SK-N-SH treated with all-trans-retinoic acid at 6 μM for 48 hours (cell line): Measurements from ENCODE around the gene USP33.

Source experiments
- BACH2 ChIP-seq: fragments of 250-450 bp; sonication (Bioruptor Pico); IDR thresholded peaks from 2 replicates; pipeline ENCODE4 v1.9.0; 2021; ENCODE audit warnings: mild to moderate bottlenecking, borderline replicate concordance
- CSDC2 ChIP-seq: fragments of 250-450 bp; sonication (Bioruptor Pico); IDR thresholded peaks from 2 replicates; pipeline ENCODE4 v1.5.0; 2020; ENCODE audit warnings: mild to moderate bottlenecking, moderate library complexity
- OSR1 ChIP-seq: fragments of 250-450 bp; sonication (Bioruptor Pico); IDR thresholded peaks from 2 replicates; pipeline ENCODE4 v1.8.0; 2022; ENCODE audit warnings: moderate library complexity, mild to moderate bottlenecking, inconsistent platforms
- PPARA ChIP-seq: fragments of 250-450 bp; sonication (Bioruptor Pico); IDR thresholded peaks from 2 replicates; pipeline ENCODE4 v1.5.0; 2020; ENCODE audit warnings: mild to moderate bottlenecking, borderline replicate concordance
- RARB ChIP-seq: fragments of 250-450 bp; sonication (Bioruptor Pico); IDR thresholded peaks from 2 replicates; pipeline ENCODE4 v1.8.0; 2021; ENCODE audit warnings: mild to moderate bottlenecking, moderate library complexity
- SNAI2 ChIP-seq: fragments of 250-450 bp; sonication (Bioruptor Pico); IDR thresholded peaks from 2 replicates; pipeline ENCODE4 v1.5.0; 2020; ENCODE audit warnings: mild to moderate bottlenecking, moderate library complexity
- TCF4 ChIP-seq: fragments of 250-450 bp; sonication (Bioruptor Pico); IDR thresholded peaks from 2 replicates; pipeline ENCODE4 v1.8.0; 2021; ENCODE audit warnings: mild to moderate bottlenecking, moderate library complexity, borderline replicate concordance
- ZFP30 ChIP-seq: fragments of 450-650 bp; formaldehyde crosslinking; IDR thresholded peaks from 2 replicates; pipeline ENCODE4 v1.5.0; 2022; ENCODE audit warnings: mild to moderate bottlenecking, moderate library complexity
- TF ChIP-seq, protein P1 (sequence below): fragments of 250-450 bp; sonication (Bioruptor Pico); IDR thresholded peaks from 2 replicates; pipeline ENCODE4 v1.5.0; 2020; ENCODE audit warnings: mild to moderate bottlenecking, moderate library complexity
- TF ChIP-seq, protein P2 (sequence below): fragments of 250-450 bp; sonication (Bioruptor Pico); IDR thresholded peaks from 2 replicates; pipeline ENCODE4 v1.8.0; 2020; ENCODE audit warnings: mild to moderate bottlenecking, moderate library complexity, borderline replicate concordance

DNA sequence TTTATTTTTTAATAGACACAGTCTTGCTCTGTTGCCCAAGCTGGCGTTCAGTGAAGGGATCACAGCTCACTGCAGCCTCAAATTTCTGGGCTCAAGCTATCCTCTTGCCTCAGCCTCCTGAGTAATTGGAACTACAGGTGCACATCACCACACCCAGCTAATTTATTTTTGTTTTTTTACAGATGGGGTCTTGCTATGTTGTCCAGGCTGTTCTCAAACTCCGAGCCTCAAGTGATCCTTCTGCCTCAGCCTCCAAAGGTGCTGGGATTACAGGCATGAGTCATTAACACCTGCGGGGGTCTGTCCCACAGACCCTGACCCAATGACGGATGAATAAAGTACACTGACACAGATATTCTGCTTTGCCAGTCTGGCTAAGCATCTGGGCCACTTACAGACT lies 43.6 kb downstream of the USP33 start:
- no peak for TF ChIP-seq RARB
- TF ChIP-seq SNAI2 (CRISPR knock-in tag): no peak
- no peak for TF ChIP-seq TCF4 (CRISPR knock-in tag)
- TF ChIP-seq, protein P1, sequence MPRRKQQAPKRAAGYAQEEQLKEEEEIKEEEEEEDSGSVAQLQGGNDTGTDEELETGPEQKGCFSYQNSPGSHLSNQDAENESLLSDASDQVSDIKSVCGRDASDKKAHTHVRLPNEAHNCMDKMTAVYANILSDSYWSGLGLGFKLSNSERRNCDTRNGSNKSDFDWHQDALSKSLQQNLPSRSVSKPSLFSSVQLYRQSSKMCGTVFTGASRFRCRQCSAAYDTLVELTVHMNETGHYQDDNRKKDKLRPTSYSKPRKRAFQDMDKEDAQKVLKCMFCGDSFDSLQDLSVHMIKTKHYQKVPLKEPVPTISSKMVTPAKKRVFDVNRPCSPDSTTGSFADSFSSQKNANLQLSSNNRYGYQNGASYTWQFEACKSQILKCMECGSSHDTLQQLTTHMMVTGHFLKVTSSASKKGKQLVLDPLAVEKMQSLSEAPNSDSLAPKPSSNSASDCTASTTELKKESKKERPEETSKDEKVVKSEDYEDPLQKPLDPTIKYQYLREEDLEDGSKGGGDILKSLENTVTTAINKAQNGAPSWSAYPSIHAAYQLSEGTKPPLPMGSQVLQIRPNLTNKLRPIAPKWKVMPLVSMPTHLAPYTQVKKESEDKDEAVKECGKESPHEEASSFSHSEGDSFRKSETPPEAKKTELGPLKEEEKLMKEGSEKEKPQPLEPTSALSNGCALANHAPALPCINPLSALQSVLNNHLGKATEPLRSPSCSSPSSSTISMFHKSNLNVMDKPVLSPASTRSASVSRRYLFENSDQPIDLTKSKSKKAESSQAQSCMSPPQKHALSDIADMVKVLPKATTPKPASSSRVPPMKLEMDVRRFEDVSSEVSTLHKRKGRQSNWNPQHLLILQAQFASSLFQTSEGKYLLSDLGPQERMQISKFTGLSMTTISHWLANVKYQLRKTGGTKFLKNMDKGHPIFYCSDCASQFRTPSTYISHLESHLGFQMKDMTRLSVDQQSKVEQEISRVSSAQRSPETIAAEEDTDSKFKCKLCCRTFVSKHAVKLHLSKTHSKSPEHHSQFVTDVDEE (CRISPR knock-in tag): no peak
- TF ChIP-seq CSDC2 (CRISPR knock-in tag): no peak
- no peak for TF ChIP-seq OSR1 (CRISPR knock-in tag)
- no peak for TF ChIP-seq PPARA
- TF ChIP-seq BACH2 (CRISPR knock-in tag): no peak
- TF ChIP-seq ZFP30 (CRISPR knock-in tag): no peak
- TF ChIP-seq, protein P2, sequence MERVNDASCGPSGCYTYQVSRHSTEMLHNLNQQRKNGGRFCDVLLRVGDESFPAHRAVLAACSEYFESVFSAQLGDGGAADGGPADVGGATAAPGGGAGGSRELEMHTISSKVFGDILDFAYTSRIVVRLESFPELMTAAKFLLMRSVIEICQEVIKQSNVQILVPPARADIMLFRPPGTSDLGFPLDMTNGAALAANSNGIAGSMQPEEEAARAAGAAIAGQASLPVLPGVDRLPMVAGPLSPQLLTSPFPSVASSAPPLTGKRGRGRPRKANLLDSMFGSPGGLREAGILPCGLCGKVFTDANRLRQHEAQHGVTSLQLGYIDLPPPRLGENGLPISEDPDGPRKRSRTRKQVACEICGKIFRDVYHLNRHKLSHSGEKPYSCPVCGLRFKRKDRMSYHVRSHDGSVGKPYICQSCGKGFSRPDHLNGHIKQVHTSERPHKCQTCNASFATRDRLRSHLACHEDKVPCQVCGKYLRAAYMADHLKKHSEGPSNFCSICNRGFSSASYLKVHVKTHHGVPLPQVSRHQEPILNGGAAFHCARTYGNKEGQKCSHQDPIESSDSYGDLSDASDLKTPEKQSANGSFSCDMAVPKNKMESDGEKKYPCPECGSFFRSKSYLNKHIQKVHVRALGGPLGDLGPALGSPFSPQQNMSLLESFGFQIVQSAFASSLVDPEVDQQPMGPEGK (CRISPR knock-in tag): no peak
